HG03469 (cell line): ENCODE results near the gene RNF167.
A peak's percentile ranks its signal among the peaks of the same experiment; 100 is the strongest.

Source experiments
- ATAC-seq: cut with Tn5 transposase; IDR thresholded peaks from one replicate; pipeline ENCODE4 v1.9.1; 2021; ENCODE audit warnings: mild to moderate bottlenecking, moderate library complexity, moderate number of reproducible peaks; ENCODE audit not compliant: unreplicated experiment

RNF167 gene

GRCh38 chr17:4937553-4937952, 2.5 kb upstream of the RNF167 start:
- no peak for ATAC-seq

DNA sequence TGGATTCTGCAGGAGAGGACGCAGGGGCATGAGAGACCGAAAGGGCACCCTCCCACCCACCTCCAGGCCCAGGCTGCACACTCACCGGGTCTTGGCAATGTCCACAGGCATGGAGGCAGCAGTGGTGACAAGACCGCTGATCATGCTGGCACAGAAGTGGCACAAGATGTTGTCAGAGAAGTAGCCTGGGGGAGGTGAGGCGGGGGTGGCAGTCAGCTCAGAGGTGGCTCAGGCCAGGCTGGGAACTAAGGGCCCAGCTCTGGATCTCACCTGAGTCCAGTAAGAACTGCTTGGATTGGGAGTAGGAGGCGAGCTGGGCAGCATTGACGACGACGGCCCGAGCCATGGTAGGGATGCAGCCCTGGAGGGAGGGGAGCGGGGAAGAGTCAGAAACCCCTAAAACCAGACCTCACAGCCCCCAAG, 2.0 kb upstream of the RNF167 start:
- no peak for ATAC-seq

- ATAC-seq: no peak
Observed at GRCh38 chr17:4938688-4939545, 1.2 kb upstream of the RNF167 start.

GRCh38 chr17:4939546-4939795, 597 bp upstream of the RNF167 start:
- peak; percentile 7 for ATAC-seq

DNA sequence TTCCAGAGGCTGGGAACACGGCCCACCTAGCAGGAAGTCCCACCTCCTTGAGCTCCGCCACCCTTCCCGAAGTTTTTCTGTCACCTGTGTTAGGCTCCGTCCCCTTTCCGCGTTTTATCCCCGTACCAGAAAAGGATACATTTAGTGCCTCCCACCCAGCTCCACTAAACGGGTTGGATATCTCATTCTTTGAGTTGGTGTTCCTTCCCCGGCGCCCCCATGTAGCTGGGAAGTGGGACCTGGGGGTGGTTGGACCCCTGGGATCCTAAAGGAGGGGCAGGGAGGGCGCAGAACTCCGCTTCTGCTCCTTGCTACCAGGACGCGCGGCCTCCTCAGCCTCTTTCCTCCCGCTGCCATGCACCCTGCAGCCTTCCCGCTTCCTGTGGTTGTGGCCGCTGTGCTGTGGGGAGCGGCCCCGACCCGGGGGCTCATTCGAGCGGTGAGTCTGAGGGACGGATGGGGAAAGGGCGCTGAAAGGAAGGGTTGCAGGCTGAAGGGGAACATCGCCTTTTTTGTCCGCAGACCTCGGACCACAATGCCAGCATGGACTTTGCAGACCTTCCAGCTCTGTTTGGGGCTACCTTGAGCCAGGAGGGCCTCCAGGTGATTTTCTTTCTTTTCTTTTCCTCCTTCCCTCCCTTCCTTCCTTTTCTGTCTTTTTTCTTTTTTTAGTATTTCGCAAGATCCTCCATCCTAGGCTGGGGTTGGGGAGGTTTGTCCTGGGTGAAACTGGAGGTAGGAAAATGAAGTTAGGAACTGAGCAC, 669 bp downstream of the RNF167 start:
- ATAC-seq: no peak

DNA sequence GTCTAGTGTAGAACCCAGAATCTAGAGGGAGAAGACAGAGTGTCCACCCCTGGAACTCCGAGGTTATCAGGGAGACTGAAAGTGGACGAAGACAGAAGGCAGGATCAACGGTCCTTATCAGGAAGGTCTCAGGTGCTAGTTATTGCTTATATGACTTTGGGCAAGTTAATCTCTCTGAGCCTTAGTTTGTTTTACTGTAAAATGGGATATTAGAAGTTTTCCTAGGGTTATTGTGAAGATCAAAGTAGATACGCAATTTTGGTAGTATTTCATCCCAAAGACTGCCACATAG, 1.2 kb downstream of the RNF167 start:
- no peak for ATAC-seq

DNA sequence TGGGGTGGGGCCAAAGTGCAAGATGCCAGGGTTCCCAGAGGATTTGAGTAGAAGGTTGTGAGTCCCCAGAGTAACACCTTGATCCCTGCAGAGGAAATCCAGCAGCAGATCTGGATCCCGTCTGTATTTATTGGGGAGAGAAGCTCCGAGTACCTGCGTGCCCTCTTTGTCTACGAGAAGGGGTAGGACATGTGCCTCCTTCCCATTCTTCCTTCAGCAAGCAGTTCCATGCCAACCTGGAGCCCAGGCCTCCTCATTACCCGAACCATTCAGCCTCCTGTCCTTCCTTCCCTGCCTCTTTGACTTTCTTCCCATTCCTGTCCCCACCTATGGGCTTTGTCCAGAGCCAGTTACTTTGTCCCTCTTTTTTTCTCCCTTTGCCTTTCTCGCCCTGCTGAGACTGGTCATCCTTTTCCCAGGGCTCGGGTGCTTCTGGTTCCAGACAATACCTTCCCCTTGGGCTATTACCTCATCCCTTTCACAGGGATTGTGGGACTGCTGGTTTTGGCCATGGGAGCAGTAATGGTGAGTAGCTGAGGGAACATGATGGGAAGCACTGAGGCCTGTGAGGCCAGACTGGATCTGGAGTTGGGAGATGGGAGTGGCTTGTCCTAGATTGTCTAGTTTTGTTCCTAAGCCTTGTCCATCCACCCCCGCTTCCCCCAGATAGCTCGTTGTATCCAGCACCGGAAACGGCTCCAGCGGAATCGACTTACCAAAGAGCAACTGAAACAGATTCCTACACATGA, 2.9 kb downstream of the RNF167 start:
- no peak for ATAC-seq

DNA sequence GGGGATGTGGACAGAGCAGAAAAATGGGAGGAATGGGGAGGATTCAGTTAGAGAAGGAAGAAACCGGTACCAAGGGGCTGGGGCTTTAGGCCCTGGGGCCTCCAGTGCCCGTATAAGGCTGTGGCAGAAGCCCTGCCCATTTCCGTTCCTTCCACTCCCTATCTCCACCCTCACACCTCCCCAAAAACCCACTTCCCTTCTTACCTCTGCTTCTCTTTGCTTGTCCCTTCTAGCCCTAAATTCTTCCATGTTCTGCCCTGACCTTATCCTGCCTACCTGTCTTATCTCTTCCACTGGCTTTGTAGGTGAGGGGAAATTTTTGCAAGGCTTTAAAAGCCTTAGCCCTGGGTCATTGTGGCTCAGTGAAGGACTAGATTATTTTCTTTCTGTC, 4.1 kb downstream of the RNF167 start:
- no peak for ATAC-seq

DNA sequence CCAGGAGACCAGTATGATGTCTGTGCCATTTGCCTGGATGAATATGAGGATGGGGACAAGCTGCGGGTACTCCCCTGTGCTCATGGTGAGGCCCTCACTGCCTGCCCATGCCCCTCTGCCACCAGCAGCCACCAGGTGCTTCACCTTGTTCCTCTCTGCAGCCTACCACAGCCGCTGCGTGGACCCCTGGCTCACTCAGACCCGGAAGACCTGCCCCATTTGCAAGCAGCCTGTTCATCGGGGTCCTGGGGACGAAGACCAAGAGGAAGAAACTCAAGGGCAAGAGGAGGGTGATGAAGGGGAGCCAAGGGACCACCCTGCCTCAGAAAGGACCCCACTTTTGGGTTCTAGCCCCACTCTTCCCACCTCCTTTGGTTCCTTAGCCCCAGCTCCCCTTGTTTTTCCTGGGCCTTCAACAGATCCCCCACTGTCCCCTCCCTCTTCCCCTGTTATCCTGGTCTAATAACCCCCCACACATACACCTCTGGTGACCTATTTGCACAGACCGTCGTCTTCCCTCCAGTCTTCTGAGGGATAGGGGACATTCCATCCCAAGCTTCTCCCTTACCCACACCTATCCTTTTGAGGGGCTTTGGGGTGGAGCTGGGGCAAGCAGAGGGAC, 4.6 kb downstream of the RNF167 start:
- ATAC-seq: no peak

DNA sequence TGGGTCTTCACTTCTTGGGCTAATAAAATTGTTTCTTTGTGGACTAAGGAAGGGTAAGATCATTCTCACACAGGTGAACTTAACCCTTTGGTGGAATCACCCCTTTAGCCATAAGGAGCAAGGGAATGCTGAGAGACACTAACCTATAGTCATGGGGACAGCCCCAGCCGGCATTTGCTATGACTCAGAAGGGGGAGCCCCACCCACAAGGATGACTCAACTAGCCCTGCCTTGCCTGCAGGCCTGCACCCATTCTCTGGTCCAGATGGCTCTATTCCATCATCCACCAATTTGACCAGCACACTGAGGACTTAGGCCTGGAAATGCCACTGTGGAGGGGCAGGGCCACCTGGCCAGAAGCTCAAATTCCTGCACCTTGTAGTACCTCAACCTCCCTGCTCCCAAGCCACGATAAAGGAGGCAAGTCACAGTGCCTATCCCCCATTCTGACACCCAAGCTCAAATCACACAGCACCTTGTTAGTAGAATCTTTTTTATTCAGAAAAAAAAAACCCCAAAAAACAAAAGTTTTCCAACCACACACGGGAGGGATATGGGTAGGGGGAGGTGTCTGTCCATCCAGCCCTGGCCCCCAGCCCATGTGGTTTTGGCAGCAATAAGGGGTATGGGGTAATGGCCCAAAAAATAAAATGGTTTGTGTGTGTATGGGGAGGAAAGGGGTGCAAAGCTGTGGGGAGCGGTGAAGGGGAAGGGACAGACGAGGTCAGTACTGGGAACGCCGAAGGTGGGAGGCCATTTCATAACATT, 5.3 kb downstream of the RNF167 start:
- no peak for ATAC-seq

- no peak for ATAC-seq
Observed at GRCh38 chr17:4945944-4946280, 5.8 kb downstream of the RNF167 start.

DNA sequence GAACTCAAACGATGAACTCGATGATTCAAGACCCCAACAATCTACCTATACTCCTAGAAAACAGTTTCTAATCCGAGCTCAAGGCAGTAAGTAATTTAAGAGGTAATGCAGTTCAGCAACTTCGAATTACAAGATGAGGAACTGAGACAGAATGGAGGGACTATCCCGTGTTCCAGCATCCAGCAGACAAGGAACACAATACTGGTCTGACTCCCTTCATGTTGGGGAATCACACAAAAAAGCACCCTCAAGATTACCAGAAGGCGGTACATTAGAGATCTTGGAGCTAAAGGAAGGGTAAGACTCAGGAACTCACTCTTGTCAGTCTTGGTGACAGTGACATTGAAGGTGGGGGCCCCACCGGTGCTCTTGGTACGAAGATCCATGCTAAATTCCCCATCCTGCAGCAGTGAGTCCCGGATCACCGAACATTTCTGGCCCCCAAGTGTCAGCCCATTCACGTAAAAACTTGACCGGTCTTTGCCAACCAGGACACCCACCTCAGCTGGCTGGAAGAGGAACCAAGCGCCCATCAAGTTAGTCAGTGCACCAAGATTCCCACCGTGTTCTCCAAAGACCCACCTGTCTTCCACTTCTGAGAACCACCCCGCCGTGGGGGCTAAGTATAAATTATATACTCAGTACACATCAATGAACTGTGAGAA, 6.4 kb downstream of the RNF167 start:
- ATAC-seq: no peak

- ATAC-seq: no peak
Observed at GRCh38 chr17:4947010-4947410, 6.9 kb downstream of the RNF167 start.

- ATAC-seq: no peak
Observed at GRCh38 chr17:4947411-4948165, 7.5 kb downstream of the RNF167 start.

GRCh38 chr17:4948166-4948930, 8.3 kb downstream of the RNF167 start, which contains the start of gene PFN1:
Gene PFN1, minus strand, starts transcription at chr17:4948530. Its CDS starts 136 bp downstream, at chr17:4948394.
- ATAC-seq: no peak

- ATAC-seq: no peak
Observed at GRCh38 chr17:4948931-4949320, 8.9 kb downstream of the RNF167 start.

DNA sequence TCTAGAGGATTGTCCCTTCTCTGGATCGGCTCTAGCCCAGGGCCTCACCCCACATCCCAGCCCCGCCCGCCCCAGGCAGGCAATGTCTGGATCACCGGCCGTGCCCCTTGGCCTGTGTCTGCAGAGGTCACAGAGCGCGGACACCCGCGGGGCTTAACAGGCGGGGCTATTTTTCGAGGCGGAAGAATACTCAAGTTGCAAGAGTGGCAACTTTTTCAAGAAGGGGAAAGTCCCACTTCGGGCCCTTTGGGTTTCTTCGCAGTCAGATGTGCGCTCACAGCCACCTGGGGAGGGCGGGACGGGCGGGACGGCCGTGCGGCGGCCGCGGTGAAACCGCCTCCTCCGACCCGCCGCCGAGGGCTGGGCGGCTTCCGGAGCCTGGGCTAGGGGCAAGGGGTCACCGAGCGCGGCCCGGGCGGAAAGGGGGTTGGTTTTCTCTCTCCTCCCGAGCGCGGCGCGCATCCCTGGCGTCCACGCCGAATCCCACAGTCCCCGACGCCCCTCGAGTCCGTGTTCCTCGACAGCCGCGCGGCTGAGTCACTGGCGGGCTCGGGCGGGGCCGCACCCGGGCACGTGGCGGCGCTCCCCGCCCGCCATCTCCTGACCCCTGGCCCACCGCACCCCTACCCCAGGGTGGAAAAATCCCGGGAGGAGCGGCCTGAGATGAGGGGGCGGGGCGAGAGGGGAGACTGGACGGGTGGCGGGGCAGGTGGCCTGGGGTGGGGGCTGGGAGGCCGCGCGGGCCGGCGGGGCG, 9.4 kb downstream of the RNF167 start:
- ATAC-seq: no peak

- ATAC-seq: no peak
Observed at GRCh38 chr17:4950075-4950745, 10.1 kb downstream of the RNF167 start.
